AG09319 (cell line): ENCODE data around the gene PSMD6.
A peak's percentile ranks its signal among the peaks of the same experiment; 100 is the strongest.

ENCODE experiments used
- DNase-seq: peaks from one replicate; pipeline ENCODE4 v3.0.0-alpha.2; 2010; ENCODE audit warnings: low read depth; ENCODE audit errors: extremely low read depth
- CTCF ChIP-seq: IDR thresholded peaks from 2 replicates; pipeline ENCODE4 v1.5.1; 2011; ENCODE audit warnings: low read depth, mild to moderate bottlenecking, inconsistent platforms, low read length, moderate library complexity

PSMD6 gene

GRCh38 chr3:63995086-63995485 is 28.2 kb downstream of the PSMD6 start:
- no peak for DNase-seq
- TF ChIP-seq CTCF = no peak

GRCh38 chr3:63993653-63994079 is 29.6 kb downstream of the PSMD6 start:
- TF ChIP-seq CTCF = peak; percentile 98
- DNase-seq = peak; percentile 49

GRCh38 chr3:63992516-63993209 is 30.6 kb downstream of the PSMD6 start:
- no peak for DNase-seq
- TF ChIP-seq CTCF = no peak

GRCh38 chr3:63991666-63992065 is 31.6 kb downstream of the PSMD6 start:
- TF ChIP-seq CTCF = no peak
- DNase-seq = no peak

- DNase-seq = no peak
- no peak for TF ChIP-seq CTCF
Observed at GRCh38 chr3:63990733-63991132, 32.6 kb downstream of the PSMD6 start.

GRCh38 chr3:63990204-63990603 is 33.1 kb downstream of the PSMD6 start:
- no peak for TF ChIP-seq CTCF
- no peak for DNase-seq

- no peak for TF ChIP-seq CTCF
- no peak for DNase-seq
Observed at GRCh38 chr3:63988943-63989342, 34.4 kb downstream of the PSMD6 start.
